Stimulated activated CD8-positive, alpha-beta memory T cell treated with anti-CD3 and anti-CD28 coated beads, Interleukin-12 subunit alpha, Interleukin-12 subunit beta, amount 100 ng/mL, for 4 hours (primary cell): ENCODE results near the gene SLX9.
"Not testable (repeated sequence)": the region's sequence is repeated elsewhere in the genome, so short reads cannot be mapped to it uniquely, and the experiment has no call there.

Experiments
- DNase-seq: peaks from one replicate; pipeline ENCODE4 v3.0.0-alpha.2; 2020; ENCODE audit warnings: low read depth

The SLX9 gene

GRCh38 chr21:44902268-44903049, 37.4 kb upstream of the SLX9 start:
- no peak for DNase-seq

- DNase-seq = no peak
These were observed 36.7 kb upstream of the SLX9 start for GRCh38 chr21:44903050-44903685.

GRCh38 chr21:44903689-44904088, 36.1 kb upstream of the SLX9 start:
- no peak for DNase-seq

- DNase-seq = no peak
These were observed 35.5 kb upstream of the SLX9 start for GRCh38 chr21:44904141-44904923.

- DNase-seq = no peak
These were observed 34.7 kb upstream of the SLX9 start for GRCh38 chr21:44905016-44905727.

GRCh38 chr21:44905728-44906090, 34.1 kb upstream of the SLX9 start:
- no peak for DNase-seq

- DNase-seq = no peak
These were observed 32.4 kb upstream of the SLX9 start for GRCh38 chr21:44907225-44907965.

- no peak for DNase-seq
These were observed 31.6 kb upstream of the SLX9 start for GRCh38 chr21:44907966-44908895.

- DNase-seq = no peak
These were observed 30.9 kb upstream of the SLX9 start for GRCh38 chr21:44908908-44909307.

GRCh38 chr21:44909719-44910118, 30.1 kb upstream of the SLX9 start:
- no peak for DNase-seq

GRCh38 chr21:44910229-44911067, 29.4 kb upstream of the SLX9 start:
- DNase-seq = no peak

- DNase-seq = no peak
These were observed 28.8 kb upstream of the SLX9 start for GRCh38 chr21:44911068-44911383.

GRCh38 chr21:44911384-44912157, 28.3 kb upstream of the SLX9 start:
- DNase-seq = no peak

- no peak for DNase-seq
These were observed 27.7 kb upstream of the SLX9 start for GRCh38 chr21:44912158-44912473.

- not testable (repeated sequence) for DNase-seq
These were observed 27.1 kb upstream of the SLX9 start for GRCh38 chr21:44912506-44913412.

GRCh38 chr21:44913425-44914175, 26.2 kb upstream of the SLX9 start:
- no peak for DNase-seq

GRCh38 chr21:44914176-44914874, 25.5 kb upstream of the SLX9 start:
- peak; percentile 51 for DNase-seq
